H1 (cell line): ENCODE results near the gene KCNT1.

ENCODE experiments used
- ATF3 ChIP-seq: IDR thresholded peaks from 2 replicates; pipeline ENCODE4 v1.6.1; 2011; ENCODE audit warnings: low read depth, mild to moderate bottlenecking, low read length; ENCODE audit not compliant: insufficient read depth
- GABPA ChIP-seq: IDR thresholded peaks from 2 replicates; pipeline ENCODE4 v1.6.1; 2011; ENCODE audit warnings: mild to moderate bottlenecking, low read length, moderate library complexity, borderline replicate concordance; ENCODE audit not compliant: insufficient read depth
- KDM1A ChIP-seq: fragments of 200-600, 300-600 bp; sonication (generic); IDR thresholded peaks from 2 replicates; pipeline ENCODE4 v1.7.1; 2016; ENCODE audit warnings: mild to moderate bottlenecking, low read length, borderline replicate concordance
- MAFK ChIP-seq: IDR thresholded peaks from 2 replicates; pipeline ENCODE4 v1.6.1; 2012; ENCODE audit warnings: low read depth, mild to moderate bottlenecking, improper control_type of control experiment, low read length
- POLR2A ChIP-seq, 2 experiments: IDR thresholded peaks; 1 replicate in 1 of 2; 2 replicates in 1 of 2; pipeline ENCODE4 v1.6.1; 2011; ENCODE audit warnings: low read depth in 2 of 2, low read length in 2 of 2, mild to moderate bottlenecking in 2 of 2; ENCODE audit errors: control extremely low read depth in 1 of 2
- POLR2AphosphoS5 ChIP-seq: IDR thresholded peaks from 2 replicates; pipeline ENCODE4 v1.6.1; 2011; ENCODE audit warnings: low read depth, low read length
- POU5F1 ChIP-seq: IDR thresholded peaks from 2 replicates; pipeline ENCODE4 v1.6.1; 2011; ENCODE audit warnings: low read depth, mild to moderate bottlenecking, low read length, moderate library complexity
- RXRA ChIP-seq: IDR thresholded peaks from 2 replicates; pipeline ENCODE4 v1.6.1; 2011; ENCODE audit warnings: low read depth, mild to moderate bottlenecking, low read length, moderate library complexity; ENCODE audit not compliant: insufficient read depth
- SIX5 ChIP-seq: IDR thresholded peaks from 2 replicates; pipeline ENCODE4 v1.6.1; 2011; ENCODE audit warnings: mild to moderate bottlenecking, low read depth, low read length
- TAF1 ChIP-seq: IDR thresholded peaks from 2 replicates; pipeline ENCODE4 v1.6.1; 2011; ENCODE audit warnings: mild to moderate bottlenecking, low read depth, low read length
- YY1 ChIP-seq: IDR thresholded peaks from 2 replicates; pipeline ENCODE4 v1.6.1; 2011; ENCODE audit warnings: low read depth, mild to moderate bottlenecking, low read length
- TF ChIP-seq, protein P1 (sequence below), 3 experiments: IDR thresholded peaks; 1 replicate in 2 of 3; 2 replicates in 1 of 3; pipeline versions ENCODE4 v1.5.1 to v1.6.1; 2011; ENCODE audit warnings: low read length in 3 of 3, mild to moderate bottlenecking in 3 of 3, inconsistent platforms in 2 of 3, low read depth in 1 of 3, moderate library complexity in 1 of 3; ENCODE audit not compliant: insufficient read depth in 1 of 3; ENCODE audit errors: control extremely low read depth in 1 of 3

DNA sequence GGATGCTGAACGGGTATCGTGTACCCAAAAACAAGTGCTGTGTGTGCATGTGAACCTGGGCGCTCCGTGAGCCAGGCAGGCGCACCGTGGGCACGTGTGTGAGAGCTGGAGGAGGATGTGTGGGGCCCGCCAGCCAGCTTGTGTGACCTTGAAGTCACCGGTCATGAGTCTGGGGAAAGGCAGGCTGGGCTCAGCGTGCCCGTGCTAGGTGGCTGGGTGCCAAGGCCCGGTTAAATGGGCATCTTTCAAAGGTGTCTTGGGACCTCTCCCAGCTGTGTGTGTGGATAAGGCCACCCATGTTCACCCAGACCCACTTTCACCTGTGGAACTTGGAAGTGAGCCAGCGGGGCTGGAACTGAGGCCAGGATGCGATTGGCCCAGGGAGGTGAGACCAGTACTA is 3.4 kb downstream of the KCNT1 start:
- TF ChIP-seq RXRA (no peak), POU5F1 (no peak), YY1 (no peak), POLR2A (IDR thresholded peaks at IDR 0.05; ENCODE audit: control extremely low read depth in 1 of 2, low read depth in 2 of 2, low read length in 2 of 2) (no peak), POLR2AphosphoS5 (no peak), SIX5 (no peak), ATF3 (no peak), GABPA (no peak), TAF1 (no peak), MAFK (no peak), KDM1A (no peak)
- TF ChIP-seq, protein P1, sequence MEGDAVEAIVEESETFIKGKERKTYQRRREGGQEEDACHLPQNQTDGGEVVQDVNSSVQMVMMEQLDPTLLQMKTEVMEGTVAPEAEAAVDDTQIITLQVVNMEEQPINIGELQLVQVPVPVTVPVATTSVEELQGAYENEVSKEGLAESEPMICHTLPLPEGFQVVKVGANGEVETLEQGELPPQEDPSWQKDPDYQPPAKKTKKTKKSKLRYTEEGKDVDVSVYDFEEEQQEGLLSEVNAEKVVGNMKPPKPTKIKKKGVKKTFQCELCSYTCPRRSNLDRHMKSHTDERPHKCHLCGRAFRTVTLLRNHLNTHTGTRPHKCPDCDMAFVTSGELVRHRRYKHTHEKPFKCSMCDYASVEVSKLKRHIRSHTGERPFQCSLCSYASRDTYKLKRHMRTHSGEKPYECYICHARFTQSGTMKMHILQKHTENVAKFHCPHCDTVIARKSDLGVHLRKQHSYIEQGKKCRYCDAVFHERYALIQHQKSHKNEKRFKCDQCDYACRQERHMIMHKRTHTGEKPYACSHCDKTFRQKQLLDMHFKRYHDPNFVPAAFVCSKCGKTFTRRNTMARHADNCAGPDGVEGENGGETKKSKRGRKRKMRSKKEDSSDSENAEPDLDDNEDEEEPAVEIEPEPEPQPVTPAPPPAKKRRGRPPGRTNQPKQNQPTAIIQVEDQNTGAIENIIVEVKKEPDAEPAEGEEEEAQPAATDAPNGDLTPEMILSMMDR (IDR thresholded peaks at IDR 0.05; ENCODE audit: control extremely low read depth in 1 of 3, insufficient read depth in 1 of 3, low read depth in 1 of 3, low read length in 3 of 3) = no peak
